ENCODE data around the gene CD96. TPM values are rescaled to one million over a fixed set of nuclear protein-coding genes. Genes with fewer than 3 reads are reported as not detected.

CD96 gene
- total and polyA plus RNA-seq, 4 donors, result 0.69 to 3.1 (median 2.4) TPM

DNA sequence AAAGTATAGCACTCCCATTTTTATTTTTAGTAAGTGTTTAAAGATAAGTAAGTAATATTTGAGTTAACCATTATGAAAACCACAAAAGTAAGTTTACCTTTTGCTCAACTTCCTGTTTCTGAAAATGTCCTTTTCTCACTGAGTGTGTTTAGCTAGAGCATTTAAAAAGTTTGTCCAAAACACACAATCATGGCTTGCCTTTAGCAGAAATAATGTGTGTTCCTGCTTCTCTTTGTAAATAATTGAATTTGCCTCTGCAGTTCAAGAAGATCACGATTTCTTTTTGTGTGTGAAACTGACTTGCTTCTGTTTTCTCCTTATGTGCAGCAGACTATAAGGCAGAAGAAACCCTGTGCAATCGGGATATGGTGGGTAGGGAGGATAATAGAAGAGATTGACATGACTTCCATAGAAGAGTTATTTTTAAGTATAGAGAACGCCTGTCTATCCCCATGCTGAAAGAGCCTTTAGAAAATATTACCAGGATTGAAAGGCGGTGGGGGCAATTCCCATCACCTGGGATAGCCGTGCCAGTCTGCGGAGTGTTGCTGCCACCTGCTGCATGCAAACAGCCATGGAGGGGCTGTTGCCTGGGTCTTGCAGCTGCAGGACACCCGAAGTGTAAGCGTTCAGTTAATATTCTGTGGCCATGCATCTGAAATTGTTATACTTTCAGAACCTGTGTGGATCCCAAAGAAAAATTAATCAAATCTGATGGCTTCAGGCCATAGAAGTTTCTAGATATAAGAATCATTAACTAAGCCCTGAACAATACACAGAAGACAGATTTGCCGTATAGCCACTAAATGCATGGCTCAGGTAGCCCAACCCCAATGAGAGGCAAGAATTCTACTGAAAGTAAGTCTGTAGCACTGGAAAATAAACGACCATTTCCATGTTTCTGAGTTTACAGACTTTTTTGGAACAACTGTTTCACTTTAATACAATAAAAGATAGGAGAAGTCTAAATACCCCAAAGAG lies 2.4 kb upstream of the CD96 start:
- 19 to 23% methylated on average over 10 of the region's 10 CpGs for WGBS, 2 donors

GRCh38 chr3:111541391-111541790 lies 606 bp upstream of the CD96 start:
- no peak for DNase-seq
- Histone ChIP-seq H3K27me3 (ENCODE audit: control insufficient read depth in 3 of 3, insufficient read depth in 3 of 3, low read length in 2 of 3) (no peaks in the 10 kb centered on the region), H3K36me3 (ENCODE audit: control insufficient read depth in 4 of 4, insufficient read depth in 4 of 4, low read length in 4 of 4) (no peaks in the 10 kb centered on the region), H3K9ac (ENCODE audit: insufficient read depth in 1 of 2, low read length in 2 of 2) (no peak overlapping the region), H3K9me3 (ENCODE audit: control insufficient read depth in 4 of 4, insufficient read depth in 3 of 4, low read length in 3 of 4) (no peaks in the 10 kb centered on the region), H3K27ac (ENCODE audit: low read depth in 1 of 2, low read length in 1 of 2) (no peak overlapping the region), H3K4me3 (no peak overlapping the region), H3K4me1 (ENCODE audit: control insufficient read depth in 5 of 5, insufficient read depth in 5 of 5, low read length in 5 of 5) (peaks cover 0 to 15% (median 0%) of the 10 kb centered on the region in 5 donors)
- TF ChIP-seq CTCF (IDR thresholded peaks at IDR 0.05; ENCODE audit: control extremely low read depth, extremely low read depth), result no peak
- no peak for ATAC-seq (ENCODE audit: insufficient read depth, low FRiP score)
- WGBS, 2 donors, result 42 to 56% methylated on average over 3 of the region's 3 CpGs

More for the DNA sequence above, 2.4 kb upstream of the CD96 start:
- H3K27ac ChIP-seq (ENCODE audit: low read depth in 1 of 2, low read length in 1 of 2), result no peak overlapping the region
- H3K36me3 ChIP-seq (ENCODE audit: control insufficient read depth in 4 of 4, insufficient read depth in 4 of 4, low read length in 4 of 4), result no peaks in the 10 kb centered on the region
- H3K9ac ChIP-seq (ENCODE audit: insufficient read depth in 1 of 2, low read length in 2 of 2), result no peak overlapping the region
- no peaks in the 10 kb centered on the region for H3K27me3 ChIP-seq (ENCODE audit: control insufficient read depth in 3 of 3, insufficient read depth in 3 of 3, low read length in 2 of 3)
- H3K9me3 ChIP-seq (ENCODE audit: control insufficient read depth in 4 of 4, insufficient read depth in 3 of 4, low read length in 3 of 4), result no peaks in the 10 kb centered on the region
- ATAC-seq (ENCODE audit: insufficient read depth, low FRiP score) (peak; percentile 76), DNase-seq (peak; percentile 69 to 75 (median 71))
- TF ChIP-seq CTCF (IDR thresholded peaks at IDR 0.05; ENCODE audit: control extremely low read depth, extremely low read depth), result peak; percentile 65
- H3K4me1 ChIP-seq (ENCODE audit: control insufficient read depth in 5 of 5, insufficient read depth in 5 of 5, low read length in 5 of 5), result peaks cover 0 to 15% (median 0%) of the 10 kb centered on the region in 5 donors
- no peak overlapping the region for H3K4me3 ChIP-seq

GRCh38 chr3:111542611-111543300 lies 759 bp downstream of the CD96 start:
- H3K9me3 ChIP-seq (ENCODE audit: control insufficient read depth in 4 of 4, insufficient read depth in 3 of 4, low read length in 3 of 4), result no peaks in the 10 kb centered on the region
- DNase-seq (no peak), ATAC-seq (ENCODE audit: insufficient read depth, low FRiP score) (no peak)
- no peak overlapping the region for H3K27ac ChIP-seq (ENCODE audit: low read depth in 1 of 2, low read length in 1 of 2)
- H3K4me1 ChIP-seq (ENCODE audit: control insufficient read depth in 5 of 5, insufficient read depth in 5 of 5, low read length in 5 of 5), result peaks cover 0 to 15% (median 0%) of the 10 kb centered on the region in 5 donors
- no peak for TF ChIP-seq CTCF (IDR thresholded peaks at IDR 0.05; ENCODE audit: control extremely low read depth, extremely low read depth)
- no peak overlapping the region for H3K4me3 ChIP-seq
- no peaks in the 10 kb centered on the region for H3K36me3 ChIP-seq (ENCODE audit: control insufficient read depth in 4 of 4, insufficient read depth in 4 of 4, low read length in 4 of 4)
- no peak overlapping the region for H3K9ac ChIP-seq (ENCODE audit: insufficient read depth in 1 of 2, low read length in 2 of 2)
- 78 to 82% methylated on average over 4 of the region's 4 CpGs for WGBS, 2 donors
- H3K27me3 ChIP-seq (ENCODE audit: control insufficient read depth in 3 of 3, insufficient read depth in 3 of 3, low read length in 2 of 3), result no peaks in the 10 kb centered on the region

All from lung (tissue), 12 donors.